Suprapubic skin (tissue), 4 donors: ENCODE data around the gene HLA-DOA.
A peak's percentile ranks its signal among the peaks of the same experiment; 100 is the strongest.

Experiments
- CTCF ChIP-seq, 2 donors: fragments of 200-600 bp in 1 of 2; fragments of 450-650 bp in 1 of 2; sonication (generic) in 1 of 2; IDR thresholded peaks; one replicate each; pipeline ENCODE4 v1.5.1; 2016 to 2019; ENCODE audit warnings: antibody characterized with exemption in 2 of 2, mild to moderate bottlenecking in 1 of 2, moderate library complexity in 1 of 2
- EP300 ChIP-seq: sonication (generic); formaldehyde crosslinking; IDR thresholded peaks from one replicate; pipeline ENCODE4 v1.6.1; 2017; ENCODE audit warnings: antibody characterized with exemption
- POLR2A ChIP-seq, 2 donors: fragments of 450-650 bp; IDR thresholded peaks; one replicate each; pipeline ENCODE4 v1.6.1; 2017; ENCODE audit warnings: antibody characterized with exemption in 2 of 2, mild to moderate bottlenecking in 2 of 2, moderate library complexity in 2 of 2
- POLR2AphosphoS5 ChIP-seq, 3 donors: sonication (generic); formaldehyde crosslinking; IDR thresholded peaks; one replicate each; pipeline ENCODE4 v1.6.1; 2017; ENCODE audit warnings: antibody characterized with exemption in 3 of 3

GRCh38 chr6:32971581-32972352 lies 37.6 kb downstream of the HLA-DOA start:
- TF ChIP-seq POLR2AphosphoS5 (IDR thresholded peaks at IDR 0.05) (peak; percentile 93 to 99 (median 98)), CTCF (IDR thresholded peaks at IDR 0.05) (no peak), EP300 (no peak), POLR2A (IDR thresholded peaks at IDR 0.05) (peak; percentile 98 to 100)
